GM21737 (cell line): Measurements from ENCODE around the gene CDC6.

Source experiments
- ATAC-seq: cut with Tn5 transposase; IDR thresholded peaks from one replicate; pipeline ENCODE4 v1.9.1; 2021; ENCODE audit warnings: mild to moderate bottlenecking, moderate library complexity; ENCODE audit not compliant: unreplicated experiment

CDC6 gene, protein sequence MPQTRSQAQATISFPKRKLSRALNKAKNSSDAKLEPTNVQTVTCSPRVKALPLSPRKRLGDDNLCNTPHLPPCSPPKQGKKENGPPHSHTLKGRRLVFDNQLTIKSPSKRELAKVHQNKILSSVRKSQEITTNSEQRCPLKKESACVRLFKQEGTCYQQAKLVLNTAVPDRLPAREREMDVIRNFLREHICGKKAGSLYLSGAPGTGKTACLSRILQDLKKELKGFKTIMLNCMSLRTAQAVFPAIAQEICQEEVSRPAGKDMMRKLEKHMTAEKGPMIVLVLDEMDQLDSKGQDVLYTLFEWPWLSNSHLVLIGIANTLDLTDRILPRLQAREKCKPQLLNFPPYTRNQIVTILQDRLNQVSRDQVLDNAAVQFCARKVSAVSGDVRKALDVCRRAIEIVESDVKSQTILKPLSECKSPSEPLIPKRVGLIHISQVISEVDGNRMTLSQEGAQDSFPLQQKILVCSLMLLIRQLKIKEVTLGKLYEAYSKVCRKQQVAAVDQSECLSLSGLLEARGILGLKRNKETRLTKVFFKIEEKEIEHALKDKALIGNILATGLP

DNA sequence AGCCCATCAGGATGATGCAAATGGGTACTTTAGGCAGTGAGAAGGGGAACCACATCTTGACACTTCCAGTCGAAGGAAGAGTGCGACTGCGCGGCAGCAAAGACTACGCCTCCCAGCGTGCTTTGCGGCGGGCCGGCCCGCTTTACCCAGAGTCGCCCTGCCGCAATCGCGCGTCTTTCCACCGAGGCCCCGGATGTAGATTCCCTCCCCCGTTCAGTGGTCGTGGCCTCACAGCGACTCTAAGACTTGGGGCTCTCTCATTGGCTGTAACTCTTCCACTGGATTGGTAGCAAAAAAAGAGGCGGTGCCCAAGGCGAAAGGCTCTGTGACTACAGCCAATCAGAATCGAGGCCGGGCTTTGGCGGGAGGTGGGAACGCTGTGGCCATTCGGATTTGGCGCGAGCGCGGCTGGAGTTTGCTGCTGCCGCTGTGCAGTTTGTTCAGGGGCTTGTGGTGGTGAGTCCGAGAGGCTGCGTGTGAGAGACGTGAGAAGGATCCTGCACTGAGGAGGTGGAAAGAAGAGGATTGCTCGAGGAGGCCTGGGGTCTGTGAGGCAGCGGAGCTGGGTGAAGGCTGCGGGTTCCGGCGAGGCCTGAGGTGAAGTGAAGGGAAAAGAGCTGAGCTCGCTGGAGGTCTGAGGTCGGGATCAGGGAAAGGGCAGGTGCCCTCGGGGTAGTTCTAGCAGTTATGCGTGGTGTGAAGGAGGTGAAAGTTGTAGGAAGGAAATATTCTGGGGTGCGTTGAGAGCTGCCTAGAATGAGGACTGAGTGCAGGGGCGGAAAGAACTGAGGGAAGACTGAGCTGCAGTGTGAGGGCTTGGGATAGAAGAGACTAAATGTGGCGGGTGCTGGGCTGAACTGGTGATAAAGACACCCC lies at the start of gene CDC6:
TSS of gene CDC6 (plus strand) at position 386 of the 876 bp plus-strand sequence. CDS start 1,542 bp downstream, outside the sequence.
- peak; percentile 86 for ATAC-seq

DNA sequence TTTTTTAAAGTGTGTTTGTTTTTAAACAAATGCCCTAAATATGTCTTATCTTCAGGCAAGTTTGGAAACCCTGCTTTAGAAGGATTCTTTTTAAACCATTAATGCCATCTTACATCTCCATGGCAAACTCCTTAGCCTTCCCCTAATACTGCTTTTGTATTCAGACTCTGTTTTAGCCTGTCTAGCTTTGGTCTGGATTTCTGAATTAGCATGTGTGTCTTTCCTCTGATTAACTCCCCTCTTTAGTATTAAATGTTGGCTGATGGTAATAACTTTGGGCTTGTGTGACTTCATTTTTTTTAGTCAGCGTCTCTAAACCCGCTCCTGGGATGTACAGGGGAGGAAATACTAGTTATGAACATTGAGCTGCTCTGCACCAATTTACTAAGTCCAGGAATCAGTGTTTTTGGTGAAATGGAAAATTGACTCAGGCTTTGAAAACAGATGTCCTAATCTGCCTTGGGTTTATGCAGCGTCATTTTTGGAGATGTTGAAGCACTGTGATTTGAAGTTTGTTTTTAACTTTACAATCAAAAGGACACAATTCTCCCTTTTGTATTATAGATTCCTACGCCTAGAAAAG lies 46.3 kb upstream of the CDC6 start:
- no peak for ATAC-seq

DNA sequence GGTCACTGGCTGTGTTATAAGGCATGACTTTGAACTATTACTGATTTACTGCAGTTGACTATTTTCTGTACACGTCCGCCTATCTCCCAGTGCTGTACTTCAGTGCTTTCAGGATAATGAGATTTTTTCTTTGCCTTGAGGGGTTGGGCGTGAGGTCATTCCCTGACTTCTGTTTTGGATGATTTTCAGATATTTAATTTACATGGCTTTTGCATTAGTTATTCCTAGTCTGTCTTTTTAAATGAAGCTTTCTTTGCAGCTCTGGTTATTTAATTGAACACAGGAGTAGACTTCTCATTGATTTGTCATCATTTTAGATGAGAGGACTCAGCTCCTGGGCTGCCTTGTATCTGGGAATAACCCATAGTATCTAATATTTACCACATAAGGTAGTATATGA lies 44.9 kb upstream of the CDC6 start:
- ATAC-seq, result no peak

DNA sequence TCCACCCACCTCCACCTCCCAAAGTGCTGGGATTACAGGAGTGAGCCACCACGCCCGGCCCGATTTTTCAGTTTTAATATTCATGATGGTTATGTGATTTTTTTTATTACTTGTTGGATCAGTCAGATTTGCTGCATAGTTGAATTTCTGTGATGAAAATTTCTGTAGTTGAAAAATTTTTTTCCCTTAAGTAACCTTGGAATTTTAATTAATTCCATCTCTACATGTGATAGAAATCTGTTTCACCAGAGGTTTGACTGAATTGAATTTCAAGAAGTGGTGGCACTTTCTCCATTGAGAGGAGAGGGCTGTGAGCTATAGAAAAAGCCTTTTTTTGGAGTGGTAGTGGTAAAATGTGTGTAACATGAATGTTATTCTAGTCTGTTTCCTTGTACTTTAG lies 43.9 kb upstream of the CDC6 start:
- no peak for ATAC-seq

DNA sequence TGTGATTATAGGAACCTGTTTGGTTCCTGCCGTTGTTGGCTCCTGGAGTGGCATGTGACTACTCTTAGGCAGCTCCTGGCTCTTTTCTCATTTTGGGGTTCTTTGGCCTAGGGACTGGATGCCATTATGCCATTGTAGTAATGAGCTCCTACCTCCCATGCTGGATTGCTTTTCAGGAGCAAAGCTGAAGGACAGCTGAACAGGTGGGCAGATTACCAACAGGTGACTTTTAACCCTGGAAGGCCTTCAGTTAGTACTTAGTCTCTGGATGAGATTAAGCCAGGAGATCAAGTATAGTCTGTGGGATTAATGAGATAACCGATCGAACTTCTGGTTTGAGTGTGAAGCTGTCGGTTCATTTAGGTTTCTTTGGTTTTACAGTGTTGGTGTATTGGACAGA lies 43.4 kb upstream of the CDC6 start:
- no peak for ATAC-seq

DNA sequence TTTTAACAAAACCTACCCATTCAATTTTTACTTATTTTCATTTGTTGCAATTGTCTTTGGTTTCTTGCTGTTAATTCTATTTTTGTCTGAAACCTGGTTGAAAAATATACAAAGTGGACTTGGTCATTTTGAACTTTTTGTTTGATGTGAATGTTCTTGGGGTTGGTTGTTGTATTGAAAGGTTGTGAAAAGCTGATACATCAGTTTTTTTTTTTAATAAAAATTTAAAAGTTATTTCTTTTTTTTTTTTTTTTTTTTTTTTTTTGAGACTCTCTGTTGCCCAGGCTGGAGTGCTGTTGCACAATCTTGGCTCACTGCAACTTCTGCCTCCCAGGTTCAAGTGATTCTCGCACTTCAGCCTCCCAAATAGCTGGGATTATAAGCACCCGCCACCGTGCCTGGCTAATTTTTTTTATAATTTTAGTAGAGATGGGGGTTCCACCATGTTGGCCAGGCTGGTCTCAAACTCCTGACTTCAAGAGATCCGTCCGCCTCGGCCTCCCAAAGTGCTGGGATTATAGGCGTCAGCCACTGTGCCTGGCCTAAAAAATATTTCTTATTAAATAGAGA lies 39.7 kb upstream of the CDC6 start:
- ATAC-seq, result no peak

DNA sequence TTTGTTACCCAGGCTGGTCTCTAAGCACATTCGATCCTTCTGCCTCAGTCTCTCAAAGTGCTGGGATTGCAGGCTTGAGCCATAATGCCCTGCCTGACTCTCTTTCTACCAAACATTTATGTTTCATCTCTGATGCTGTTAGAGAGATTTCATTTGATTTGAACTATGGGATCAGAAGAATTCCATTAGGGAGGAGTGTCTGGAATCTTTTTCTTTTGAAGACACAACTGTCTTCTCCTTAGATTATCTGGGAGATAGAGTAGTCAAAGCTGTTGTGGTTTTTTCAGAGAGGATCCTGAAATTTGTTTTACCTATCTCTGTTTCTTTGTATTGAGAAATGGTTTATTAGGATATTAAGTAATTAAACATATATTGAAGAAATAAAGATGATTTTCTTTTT lies 39.2 kb upstream of the CDC6 start:
- no peak for ATAC-seq

DNA sequence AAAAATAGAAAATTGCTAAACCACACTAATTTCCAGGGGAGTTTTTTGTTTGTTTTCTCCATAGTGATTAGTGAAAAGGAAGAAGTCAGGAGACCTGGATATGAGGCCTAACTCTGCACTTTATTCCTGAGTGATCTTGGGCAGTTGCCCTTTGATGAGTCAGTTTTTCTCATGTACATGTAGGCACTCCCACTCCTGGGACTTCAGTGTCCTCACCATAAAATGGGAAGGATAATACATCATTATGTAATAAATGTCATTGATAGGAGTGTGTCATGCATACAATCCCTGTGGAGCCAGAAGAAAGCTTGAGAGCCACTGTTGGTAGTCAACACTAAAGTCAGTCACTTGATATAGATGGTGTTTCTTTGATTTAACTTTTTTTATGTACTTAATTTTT lies 36.1 kb upstream of the CDC6 start:
- no peak for ATAC-seq

DNA sequence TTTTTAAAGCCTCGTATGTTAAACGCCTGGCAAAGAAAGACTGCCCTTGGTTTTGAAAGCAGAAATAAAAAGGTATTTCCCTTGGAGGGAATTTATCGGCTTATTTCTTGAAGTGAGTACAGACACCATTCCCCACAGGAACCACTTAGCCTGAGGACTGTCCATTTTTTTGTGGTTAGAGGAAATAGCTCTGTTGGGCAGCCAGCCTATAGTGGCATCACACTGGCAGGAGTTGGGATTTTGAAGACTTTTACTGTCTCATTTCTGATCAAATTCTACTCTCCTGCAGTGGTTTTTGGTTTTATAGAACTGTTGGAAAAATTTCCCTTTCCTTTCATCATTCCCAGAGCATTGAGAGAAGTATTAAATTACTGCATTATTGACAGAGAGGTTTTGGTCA lies 34.1 kb upstream of the CDC6 start:
- no peak for ATAC-seq

DNA sequence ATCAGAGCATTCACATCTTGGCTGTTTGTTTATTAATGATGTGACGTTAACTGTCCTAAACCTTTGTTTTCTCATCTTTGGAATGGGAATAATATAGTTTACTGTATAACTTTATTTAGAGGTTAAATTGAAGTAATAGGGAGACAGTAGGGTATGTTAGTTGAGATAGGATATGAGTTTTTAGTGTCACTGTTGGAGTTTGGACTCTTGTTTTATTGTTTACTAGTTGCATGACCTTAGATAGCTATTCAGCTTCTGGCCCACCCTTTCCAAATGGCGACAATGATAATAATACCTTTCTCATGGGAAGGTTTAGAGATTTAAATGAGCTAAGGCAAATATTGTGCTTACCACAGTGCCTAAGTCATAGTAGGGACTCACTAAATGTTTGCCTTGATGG lies 28.2 kb upstream of the CDC6 start:
- no peak for ATAC-seq

DNA sequence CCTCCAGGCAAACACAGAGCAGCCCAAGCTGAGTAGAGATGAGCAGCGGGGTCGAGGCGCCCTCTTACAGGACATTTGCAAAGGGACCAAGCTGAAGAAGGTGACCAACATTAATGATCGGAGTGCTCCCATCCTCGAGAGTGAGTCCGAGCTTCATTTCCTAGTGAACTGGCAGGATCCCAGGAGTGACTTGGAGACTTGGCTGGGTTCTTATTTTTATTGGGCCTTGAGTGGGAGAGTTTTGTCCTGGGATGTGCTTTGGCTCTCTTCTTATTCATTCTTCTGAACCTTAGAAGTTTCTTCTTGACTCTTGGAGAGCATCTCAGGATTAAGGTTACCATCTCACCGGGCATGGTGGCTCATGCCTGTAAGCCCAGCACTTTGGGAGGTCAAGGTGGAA lies 27.2 kb upstream of the CDC6 start:
- no peak for ATAC-seq

DNA sequence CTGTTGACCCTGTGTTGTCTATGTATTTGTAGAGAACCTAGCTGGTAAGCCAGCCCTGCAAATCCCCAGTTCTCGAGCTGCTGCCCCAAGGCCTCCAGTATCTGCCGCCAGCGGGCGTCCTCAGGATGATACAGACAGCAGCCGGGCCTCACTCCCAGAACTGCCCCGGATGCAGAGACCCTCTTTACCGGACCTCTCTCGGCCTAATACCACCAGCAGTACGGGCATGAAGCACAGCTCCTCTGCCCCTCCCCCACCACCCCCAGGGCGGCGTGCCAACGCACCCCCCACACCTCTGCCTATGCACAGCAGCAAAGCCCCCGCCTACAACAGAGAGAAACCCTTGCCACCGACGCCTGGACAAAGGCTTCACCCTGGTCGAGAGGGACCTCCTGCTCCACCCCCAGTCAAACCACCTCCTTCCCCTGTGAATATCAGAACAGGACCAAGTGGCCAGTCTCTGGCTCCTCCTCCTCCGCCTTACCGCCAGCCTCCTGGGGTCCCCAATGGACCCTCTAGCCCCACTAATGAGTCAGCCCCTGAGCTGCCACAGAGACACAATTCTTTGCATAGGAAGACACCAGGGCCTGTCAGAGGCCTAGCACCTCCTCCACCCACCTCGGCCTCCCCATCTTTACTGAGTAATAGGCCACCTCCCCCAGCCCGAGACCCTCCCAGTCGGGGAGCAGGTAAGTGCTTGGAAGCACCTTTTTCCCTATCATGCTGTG lies 23.1 kb upstream of the CDC6 start:
- no peak for ATAC-seq

DNA sequence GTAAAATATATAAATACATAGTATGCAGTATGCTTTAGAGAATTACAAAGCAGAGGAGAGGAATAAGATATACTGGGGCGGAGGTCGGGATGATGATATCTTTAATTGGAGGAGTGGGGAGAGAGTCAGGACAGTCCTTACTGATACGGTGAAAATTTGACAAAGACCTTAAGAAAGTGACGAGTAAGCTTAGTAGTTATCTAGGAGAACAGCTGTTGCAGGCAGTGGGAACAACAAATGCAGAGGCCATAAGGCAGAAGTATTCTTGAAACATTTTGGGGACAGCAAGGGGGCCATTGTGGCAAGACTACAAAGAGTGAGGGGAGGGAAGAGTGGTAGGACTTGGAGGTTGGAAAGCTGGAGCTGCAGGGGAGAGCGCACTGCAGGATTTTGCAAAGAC lies 22.3 kb upstream of the CDC6 start:
- ATAC-seq, result no peak

DNA sequence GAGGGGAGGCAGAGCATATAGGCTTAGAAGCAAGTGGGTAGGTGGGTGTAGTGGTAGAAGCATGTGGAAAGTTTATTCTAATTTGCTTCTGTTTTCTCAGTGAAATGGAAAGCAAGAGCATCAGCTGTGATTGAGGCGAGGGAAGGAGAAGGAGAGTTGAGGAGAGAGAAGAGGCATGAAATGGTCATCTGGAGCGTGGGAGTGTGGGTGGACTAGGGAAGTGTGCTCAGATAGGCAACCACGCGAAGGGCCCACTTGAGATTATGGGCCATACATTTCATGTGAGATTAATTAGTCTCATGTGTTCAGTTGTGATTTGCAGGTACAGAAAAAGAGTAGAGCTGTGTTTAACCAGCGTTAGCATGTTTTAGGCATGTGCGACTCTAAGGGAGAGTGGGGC lies 20.8 kb upstream of the CDC6 start:
- ATAC-seq, result no peak

DNA sequence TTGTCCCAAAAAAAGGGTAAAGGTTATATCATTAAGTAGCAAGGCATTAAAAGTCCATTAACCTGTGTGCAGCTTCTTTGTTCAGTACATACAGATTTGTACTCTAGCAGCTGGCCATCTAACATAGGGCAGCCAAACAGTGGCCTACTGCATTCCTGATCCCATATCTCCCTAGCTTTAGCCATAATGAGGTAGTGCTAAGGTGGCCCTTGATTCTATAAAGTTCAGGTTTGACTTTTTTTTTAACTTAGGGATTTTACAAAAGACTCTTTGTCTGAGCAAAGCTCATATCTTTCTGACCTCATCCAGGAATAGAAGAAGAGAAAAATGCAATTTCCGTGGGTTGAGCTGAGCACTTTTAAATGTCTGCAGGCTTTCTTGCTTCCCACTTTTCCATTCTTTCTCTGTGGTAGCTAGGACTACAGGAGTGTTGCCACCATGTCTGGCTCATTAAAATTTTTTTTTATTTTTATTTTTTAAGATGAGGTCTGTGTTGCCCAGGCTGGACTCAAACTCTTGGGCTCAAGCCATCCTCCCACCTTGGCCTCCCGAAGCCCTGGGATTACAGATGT lies 19.5 kb upstream of the CDC6 start:
- no peak for ATAC-seq

DNA sequence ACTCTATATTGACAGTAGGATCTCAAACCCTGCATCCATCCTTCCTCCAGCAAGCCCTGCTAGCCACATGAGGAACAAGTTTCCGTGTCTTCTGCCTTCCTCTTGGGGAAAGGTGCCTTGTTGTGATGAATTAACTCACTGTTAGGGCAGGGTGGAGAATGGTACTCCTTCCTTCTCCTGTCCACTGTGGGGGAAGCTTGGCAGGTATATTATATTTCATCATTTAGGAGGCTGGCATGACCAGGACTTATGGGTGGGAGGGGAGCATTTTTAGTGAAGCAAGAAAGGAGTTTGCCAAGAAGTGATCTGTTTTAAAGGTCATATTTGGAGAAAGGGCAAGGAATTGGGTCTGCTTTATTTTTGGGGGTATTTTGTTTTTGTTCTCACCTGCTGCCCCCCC lies 9.3 kb upstream of the CDC6 start:
- ATAC-seq, result no peak

DNA sequence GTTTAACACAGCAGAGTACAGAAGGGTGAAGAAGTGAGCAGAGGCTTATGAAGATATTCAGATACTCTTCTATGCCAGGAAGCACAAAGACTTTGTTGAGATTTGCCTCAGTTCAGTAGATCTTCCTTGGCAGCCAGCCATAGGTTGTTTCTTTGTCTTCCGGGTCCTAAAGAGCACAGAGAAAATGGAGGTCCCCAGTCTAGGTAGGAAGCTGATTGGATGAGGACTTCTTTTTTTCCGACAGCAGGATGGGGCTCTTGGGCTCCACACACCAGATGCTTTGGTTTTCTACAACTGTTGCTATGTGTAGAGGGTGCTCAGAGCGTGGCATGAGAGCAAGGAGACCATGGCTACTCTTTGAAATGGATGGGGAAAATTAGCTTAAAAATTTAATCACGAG lies 8.3 kb upstream of the CDC6 start:
- ATAC-seq, result no peak

DNA sequence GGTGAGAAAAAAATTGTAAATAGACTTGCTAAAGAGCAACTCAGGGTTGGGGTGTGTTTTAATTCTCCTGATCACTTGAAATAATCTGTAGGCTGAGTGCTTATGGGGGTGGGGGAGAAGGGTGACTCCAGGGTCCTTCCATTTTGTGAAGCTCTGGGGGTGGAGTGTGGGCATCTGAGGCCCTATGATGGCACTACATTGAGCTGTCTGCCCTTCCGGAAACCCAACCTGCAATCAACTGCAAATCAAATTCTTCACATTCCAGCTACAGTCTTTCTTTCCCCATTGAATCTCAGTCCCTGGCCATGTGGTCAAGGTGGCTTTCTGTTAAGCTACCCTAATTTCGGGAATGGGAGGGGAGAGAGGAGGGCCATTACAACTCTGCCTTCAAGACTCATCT lies 6.0 kb upstream of the CDC6 start:
- ATAC-seq, result no peak

DNA sequence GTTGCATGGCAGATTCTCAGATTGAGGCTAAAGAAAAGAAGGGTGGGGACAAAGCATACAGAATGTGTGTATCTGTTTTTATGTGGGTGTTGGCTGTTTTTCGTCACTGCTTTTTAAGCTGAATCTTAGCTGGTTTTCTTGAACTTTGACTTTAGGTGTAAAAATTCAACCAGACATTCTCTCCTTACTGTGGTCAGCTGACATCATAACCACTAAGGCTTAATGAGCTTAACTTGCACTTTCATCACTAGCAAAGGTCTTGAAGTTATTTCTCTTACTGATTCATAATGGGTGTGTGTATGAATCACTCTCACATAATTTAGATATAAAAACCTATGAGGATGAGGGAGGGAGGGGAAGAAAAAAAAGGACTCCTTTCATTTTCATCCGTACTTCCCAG lies 4.0 kb upstream of the CDC6 start:
- no peak for ATAC-seq

DNA sequence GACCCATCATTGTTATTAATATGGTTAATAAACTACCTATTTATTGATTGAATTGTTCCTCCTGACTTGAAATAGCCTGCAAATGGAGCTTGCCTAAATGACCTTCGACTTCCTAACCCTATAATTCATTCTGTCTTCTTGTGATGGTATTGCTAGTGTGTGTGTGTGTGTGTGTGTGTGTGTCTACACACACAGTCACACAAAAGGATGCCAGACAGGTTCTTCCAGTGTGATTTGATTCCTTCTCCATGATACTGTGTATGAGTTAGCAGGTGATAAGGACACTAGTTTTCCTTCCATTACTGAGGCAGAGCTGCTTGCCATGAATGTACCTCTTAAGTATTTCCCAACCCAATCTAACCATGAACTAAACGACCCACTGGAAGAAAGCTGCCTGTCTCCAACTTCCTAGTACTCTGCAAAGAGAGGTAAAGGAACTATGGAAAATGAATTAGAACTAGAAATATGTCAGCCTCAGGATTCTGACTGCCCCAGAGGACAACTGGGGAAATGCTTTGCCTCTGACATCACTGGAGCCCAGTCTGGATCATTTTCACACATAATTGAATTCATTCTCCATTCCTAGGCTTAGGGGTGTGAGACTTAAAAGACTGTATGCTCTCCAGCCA lies 3.5 kb upstream of the CDC6 start:
- ATAC-seq, result no peak
